WTC11 (cell line): ENCODE data around the gene SPEN. TPM values are rescaled to one million over a fixed set of nuclear protein-coding genes. Genes with fewer than 3 reads are reported as not detected.

ENCODE experiments used
- ATF1 ChIP-seq: sonication (generic); formaldehyde crosslinking; IDR thresholded peaks from 2 replicates; pipeline ENCODE4 v1.8.1; 2023; ENCODE audit warnings: mild to moderate bottlenecking, moderate library complexity, missing genetic modification reagents
- CBFB ChIP-seq: sonication (generic); formaldehyde crosslinking; IDR thresholded peaks from 2 replicates; pipeline ENCODE4 v1.8.1; 2022; ENCODE audit warnings: mild to moderate bottlenecking, low read depth, missing genetic modification reagents
- CREM ChIP-seq: sonication (generic); formaldehyde crosslinking; IDR thresholded peaks from 2 replicates; pipeline ENCODE4 v1.8.1; 2022; ENCODE audit warnings: mild to moderate bottlenecking, missing genetic modification reagents, moderate library complexity
- FOXP1 ChIP-seq: sonication (generic); formaldehyde crosslinking; IDR thresholded peaks from 2 replicates; pipeline ENCODE4 v1.8.0; 2022; ENCODE audit warnings: missing genetic modification reagents, mild to moderate bottlenecking, moderate library complexity, borderline replicate concordance
- MYBL2 ChIP-seq: sonication (generic); formaldehyde crosslinking; IDR thresholded peaks from 2 replicates; pipeline ENCODE4 v1.8.1; 2023; ENCODE audit warnings: mild to moderate bottlenecking, moderate library complexity, missing genetic modification reagents
- NFATC4 ChIP-seq: fragments of 250-450 bp; sonication (Bioruptor Pico); IDR thresholded peaks from 2 replicates; pipeline ENCODE4 v1.9.0; 2021; ENCODE audit warnings: mild to moderate bottlenecking
- NR2C2 ChIP-seq: sonication (generic); formaldehyde crosslinking; IDR thresholded peaks from 2 replicates; pipeline ENCODE4 v1.8.0; 2022; ENCODE audit warnings: mild to moderate bottlenecking, missing genetic modification reagents
- SMAD4 ChIP-seq: sonication (generic); formaldehyde crosslinking; IDR thresholded peaks from 2 replicates; pipeline ENCODE4 v1.8.0; 2022; ENCODE audit warnings: mild to moderate bottlenecking, missing genetic modification reagents
- SP1 ChIP-seq: sonication (generic); formaldehyde crosslinking; conservative IDR thresholded peaks from 2 replicates; pipeline ENCODE4 v1.8.1; 2022; ENCODE audit warnings: missing genetic modification reagents
- ZNF219 ChIP-seq: sonication (generic); formaldehyde crosslinking; IDR thresholded peaks from 2 replicates; pipeline ENCODE4 v1.8.0; 2023; ENCODE audit warnings: missing genetic modification reagents, mild to moderate bottlenecking, borderline replicate concordance
- total RNA-seq: library from RNA; stranded (reverse); gene quantifications from 3 replicates; pipeline ENCODE4 v1.2.3, GENCODE V29; 2021
- TF ChIP-seq, protein P1 (sequence below): sonication (generic); formaldehyde crosslinking; IDR thresholded peaks from 2 replicates; pipeline ENCODE4 v1.8.1; 2023; ENCODE audit warnings: mild to moderate bottlenecking, missing genetic modification reagents, borderline replicate concordance
- TF ChIP-seq, protein P2 (sequence below): sonication (generic); formaldehyde crosslinking; IDR thresholded peaks from 2 replicates; pipeline ENCODE4 v1.8.1; 2022; ENCODE audit warnings: mild to moderate bottlenecking, moderate library complexity, missing genetic modification reagents
- TF ChIP-seq, protein P3 (sequence below): sonication (generic); formaldehyde crosslinking; IDR thresholded peaks from 2 replicates; pipeline ENCODE4 v1.8.1; 2023; ENCODE audit warnings: mild to moderate bottlenecking, moderate library complexity, missing genetic modification reagents
- TF ChIP-seq, protein P4 (sequence below): sonication (generic); formaldehyde crosslinking; IDR thresholded peaks from 2 replicates; pipeline ENCODE4 v1.8.1; 2023; ENCODE audit warnings: mild to moderate bottlenecking, missing genetic modification reagents
- TF ChIP-seq, protein P5 (sequence below): sonication (generic); formaldehyde crosslinking; IDR thresholded peaks from 2 replicates; pipeline ENCODE4 v1.8.0; 2022; ENCODE audit warnings: mild to moderate bottlenecking, missing genetic modification reagents
- TF ChIP-seq, protein P6 (sequence below): sonication (generic); formaldehyde crosslinking; IDR thresholded peaks from 2 replicates; pipeline ENCODE4 v1.8.0; 2023; ENCODE audit warnings: missing genetic modification reagents, mild to moderate bottlenecking, borderline replicate concordance

The SPEN gene
- total RNA-seq, 1 experiment from 2014 or later = 48.8 TPM

GRCh38 chr1:15834406-15835204 lies 12.9 kb upstream of the SPEN start (continued):
- TF ChIP-seq, protein P1, sequence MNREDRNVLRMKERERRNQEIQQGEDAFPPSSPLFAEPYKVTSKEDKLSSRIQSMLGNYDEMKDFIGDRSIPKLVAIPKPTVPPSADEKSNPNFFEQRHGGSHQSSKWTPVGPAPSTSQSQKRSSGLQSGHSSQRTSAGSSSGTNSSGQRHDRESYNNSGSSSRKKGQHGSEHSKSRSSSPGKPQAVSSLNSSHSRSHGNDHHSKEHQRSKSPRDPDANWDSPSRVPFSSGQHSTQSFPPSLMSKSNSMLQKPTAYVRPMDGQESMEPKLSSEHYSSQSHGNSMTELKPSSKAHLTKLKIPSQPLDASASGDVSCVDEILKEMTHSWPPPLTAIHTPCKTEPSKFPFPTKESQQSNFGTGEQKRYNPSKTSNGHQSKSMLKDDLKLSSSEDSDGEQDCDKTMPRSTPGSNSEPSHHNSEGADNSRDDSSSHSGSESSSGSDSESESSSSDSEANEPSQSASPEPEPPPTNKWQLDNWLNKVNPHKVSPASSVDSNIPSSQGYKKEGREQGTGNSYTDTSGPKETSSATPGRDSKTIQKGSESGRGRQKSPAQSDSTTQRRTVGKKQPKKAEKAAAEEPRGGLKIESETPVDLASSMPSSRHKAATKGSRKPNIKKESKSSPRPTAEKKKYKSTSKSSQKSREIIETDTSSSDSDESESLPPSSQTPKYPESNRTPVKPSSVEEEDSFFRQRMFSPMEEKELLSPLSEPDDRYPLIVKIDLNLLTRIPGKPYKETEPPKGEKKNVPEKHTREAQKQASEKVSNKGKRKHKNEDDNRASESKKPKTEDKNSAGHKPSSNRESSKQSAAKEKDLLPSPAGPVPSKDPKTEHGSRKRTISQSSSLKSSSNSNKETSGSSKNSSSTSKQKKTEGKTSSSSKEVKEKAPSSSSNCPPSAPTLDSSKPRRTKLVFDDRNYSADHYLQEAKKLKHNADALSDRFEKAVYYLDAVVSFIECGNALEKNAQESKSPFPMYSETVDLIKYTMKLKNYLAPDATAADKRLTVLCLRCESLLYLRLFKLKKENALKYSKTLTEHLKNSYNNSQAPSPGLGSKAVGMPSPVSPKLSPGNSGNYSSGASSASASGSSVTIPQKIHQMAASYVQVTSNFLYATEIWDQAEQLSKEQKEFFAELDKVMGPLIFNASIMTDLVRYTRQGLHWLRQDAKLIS (CRISPR knock-in tag) = peak; percentile 85; the same call in 1 of the 2 replicates
- TF ChIP-seq, protein P2, sequence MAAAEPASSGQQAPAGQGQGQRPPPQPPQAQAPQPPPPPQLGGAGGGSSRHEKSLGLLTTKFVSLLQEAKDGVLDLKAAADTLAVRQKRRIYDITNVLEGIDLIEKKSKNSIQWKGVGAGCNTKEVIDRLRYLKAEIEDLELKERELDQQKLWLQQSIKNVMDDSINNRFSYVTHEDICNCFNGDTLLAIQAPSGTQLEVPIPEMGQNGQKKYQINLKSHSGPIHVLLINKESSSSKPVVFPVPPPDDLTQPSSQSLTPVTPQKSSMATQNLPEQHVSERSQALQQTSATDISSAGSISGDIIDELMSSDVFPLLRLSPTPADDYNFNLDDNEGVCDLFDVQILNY (CRISPR knock-in tag) = peak; percentile 87
- TF ChIP-seq ATF1 (CRISPR knock-in tag) (0 out of 2 replicates have a peak, but pooled peaks have one; percentile 48), CBFB (CRISPR knock-in tag) (no peak), NR2C2 (peak; percentile 41; the same call in 1 of the 2 replicates), FOXP1 (CRISPR knock-in tag) (peak; percentile 86), SMAD4 (peak; percentile 60; the same call in 1 of the 2 replicates), ZNF219 (CRISPR knock-in tag) (peak; percentile 27; the same call in 1 of the 2 replicates), NFATC4 (no peak), SP1 (CRISPR knock-in tag) (peak; percentile 92), MYBL2 (peak; percentile 73), CREM (CRISPR knock-in tag) (peak; percentile 76)
- TF ChIP-seq, protein P3, sequence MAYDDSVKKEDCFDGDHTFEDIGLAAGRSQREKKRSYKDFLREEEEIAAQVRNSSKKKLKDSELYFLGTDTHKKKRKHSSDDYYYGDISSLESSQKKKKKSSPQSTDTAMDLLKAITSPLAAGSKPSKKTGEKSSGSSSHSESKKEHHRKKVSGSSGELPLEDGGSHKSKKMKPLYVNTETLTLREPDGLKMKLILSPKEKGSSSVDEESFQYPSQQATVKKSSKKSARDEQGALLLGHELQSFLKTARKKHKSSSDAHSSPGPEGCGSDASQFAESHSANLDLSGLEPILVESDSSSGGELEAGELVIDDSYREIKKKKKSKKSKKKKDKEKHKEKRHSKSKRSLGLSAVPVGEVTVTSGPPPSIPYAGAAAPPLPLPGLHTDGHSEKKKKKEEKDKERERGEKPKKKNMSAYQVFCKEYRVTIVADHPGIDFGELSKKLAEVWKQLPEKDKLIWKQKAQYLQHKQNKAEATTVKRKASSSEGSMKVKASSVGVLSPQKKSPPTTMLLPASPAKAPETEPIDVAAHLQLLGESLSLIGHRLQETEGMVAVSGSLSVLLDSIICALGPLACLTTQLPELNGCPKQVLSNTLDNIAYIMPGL (CRISPR knock-in tag) = peak; percentile 57
- TF ChIP-seq, protein P4, sequence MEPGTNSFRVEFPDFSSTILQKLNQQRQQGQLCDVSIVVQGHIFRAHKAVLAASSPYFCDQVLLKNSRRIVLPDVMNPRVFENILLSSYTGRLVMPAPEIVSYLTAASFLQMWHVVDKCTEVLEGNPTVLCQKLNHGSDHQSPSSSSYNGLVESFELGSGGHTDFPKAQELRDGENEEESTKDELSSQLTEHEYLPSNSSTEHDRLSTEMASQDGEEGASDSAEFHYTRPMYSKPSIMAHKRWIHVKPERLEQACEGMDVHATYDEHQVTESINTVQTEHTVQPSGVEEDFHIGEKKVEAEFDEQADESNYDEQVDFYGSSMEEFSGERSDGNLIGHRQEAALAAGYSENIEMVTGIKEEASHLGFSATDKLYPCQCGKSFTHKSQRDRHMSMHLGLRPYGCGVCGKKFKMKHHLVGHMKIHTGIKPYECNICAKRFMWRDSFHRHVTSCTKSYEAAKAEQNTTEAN = peak; percentile 20; the same call in 1 of the 2 replicates
- TF ChIP-seq, protein P5, sequence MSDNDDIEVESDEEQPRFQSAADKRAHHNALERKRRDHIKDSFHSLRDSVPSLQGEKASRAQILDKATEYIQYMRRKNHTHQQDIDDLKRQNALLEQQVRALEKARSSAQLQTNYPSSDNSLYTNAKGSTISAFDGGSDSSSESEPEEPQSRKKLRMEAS (CRISPR knock-in tag) = peak; percentile 92
- TF ChIP-seq, protein P6, sequence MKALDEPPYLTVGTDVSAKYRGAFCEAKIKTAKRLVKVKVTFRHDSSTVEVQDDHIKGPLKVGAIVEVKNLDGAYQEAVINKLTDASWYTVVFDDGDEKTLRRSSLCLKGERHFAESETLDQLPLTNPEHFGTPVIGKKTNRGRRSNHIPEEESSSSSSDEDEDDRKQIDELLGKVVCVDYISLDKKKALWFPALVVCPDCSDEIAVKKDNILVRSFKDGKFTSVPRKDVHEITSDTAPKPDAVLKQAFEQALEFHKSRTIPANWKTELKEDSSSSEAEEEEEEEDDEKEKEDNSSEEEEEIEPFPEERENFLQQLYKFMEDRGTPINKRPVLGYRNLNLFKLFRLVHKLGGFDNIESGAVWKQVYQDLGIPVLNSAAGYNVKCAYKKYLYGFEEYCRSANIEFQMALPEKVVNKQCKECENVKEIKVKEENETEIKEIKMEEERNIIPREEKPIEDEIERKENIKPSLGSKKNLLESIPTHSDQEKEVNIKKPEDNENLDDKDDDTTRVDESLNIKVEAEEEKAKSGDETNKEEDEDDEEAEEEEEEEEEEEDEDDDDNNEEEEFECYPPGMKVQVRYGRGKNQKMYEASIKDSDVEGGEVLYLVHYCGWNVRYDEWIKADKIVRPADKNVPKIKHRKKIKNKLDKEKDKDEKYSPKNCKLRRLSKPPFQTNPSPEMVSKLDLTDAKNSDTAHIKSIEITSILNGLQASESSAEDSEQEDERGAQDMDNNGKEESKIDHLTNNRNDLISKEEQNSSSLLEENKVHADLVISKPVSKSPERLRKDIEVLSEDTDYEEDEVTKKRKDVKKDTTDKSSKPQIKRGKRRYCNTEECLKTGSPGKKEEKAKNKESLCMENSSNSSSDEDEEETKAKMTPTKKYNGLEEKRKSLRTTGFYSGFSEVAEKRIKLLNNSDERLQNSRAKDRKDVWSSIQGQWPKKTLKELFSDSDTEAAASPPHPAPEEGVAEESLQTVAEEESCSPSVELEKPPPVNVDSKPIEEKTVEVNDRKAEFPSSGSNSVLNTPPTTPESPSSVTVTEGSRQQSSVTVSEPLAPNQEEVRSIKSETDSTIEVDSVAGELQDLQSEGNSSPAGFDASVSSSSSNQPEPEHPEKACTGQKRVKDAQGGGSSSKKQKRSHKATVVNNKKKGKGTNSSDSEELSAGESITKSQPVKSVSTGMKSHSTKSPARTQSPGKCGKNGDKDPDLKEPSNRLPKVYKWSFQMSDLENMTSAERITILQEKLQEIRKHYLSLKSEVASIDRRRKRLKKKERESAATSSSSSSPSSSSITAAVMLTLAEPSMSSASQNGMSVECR (CRISPR knock-in tag) = peak; percentile 9; the same call in 1 of the 2 replicates
